Ovary (tissue), 3 donors: Measurements from ENCODE around the gene RFXANK.

Source experiments
- CTCF ChIP-seq, 3 donors: fragments of 450-650 bp in 2 of 3; fragments of 200-600 bp in 1 of 3; IDR thresholded peaks; one replicate each; pipeline versions ENCODE4 v1.5.1 to v1.8.0; 2016 to 2022; ENCODE audit warnings: antibody characterized with exemption in 3 of 3, mild to moderate bottlenecking in 1 of 3
- POLR2A ChIP-seq: fragments of 450-650 bp; IDR thresholded peaks from one replicate; pipeline ENCODE4 v1.6.1; 2017; ENCODE audit warnings: antibody characterized with exemption, mild to moderate bottlenecking, moderate library complexity
- donor health status: DM: no; HTN: no; CAD: no.

GRCh38 chr19:19191768-19192077, 335 bp upstream of the RFXANK start:
- TF ChIP-seq CTCF (IDR thresholded peaks at IDR 0.05) (no peak), POLR2A (no peak)
